Liver (tissue), 9 donors: ENCODE measurements around the gene SYNM. TPM values are rescaled to one million over a fixed set of nuclear protein-coding genes. Genes with fewer than 3 reads are reported as not detected.

ENCODE experiments used
- DNase-seq: peaks from one replicate; pipeline ENCODE4 v3.0.0-alpha.2; 2017; ENCODE audit warnings: low spot score
- H3K27ac ChIP-seq, 2 donors: one replicate each; pipeline ENCODE4 v1.7.0; 2013; ENCODE audit warnings: inconsistent platforms in 2 of 2, low read length in 2 of 2, control low read depth in 1 of 2, low read depth in 1 of 2, mild to moderate bottlenecking in 1 of 2
- H3K27me3 ChIP-seq, 4 donors: one replicate each; pipeline versions ENCODE4 v1.6.1 to v1.7.0; 2013; ENCODE audit warnings: low read length in 3 of 4, inconsistent platforms in 1 of 4, mild to moderate bottlenecking in 1 of 4, moderate library complexity in 1 of 4; ENCODE audit not compliant: control insufficient read depth in 4 of 4, insufficient read depth in 4 of 4
- H3K36me3 ChIP-seq, 4 donors: one replicate each; pipeline versions ENCODE4 v1.6.1 to v1.7.0; 2013; ENCODE audit warnings: low read length in 3 of 4, mild to moderate bottlenecking in 3 of 4, low read depth in 1 of 4, moderate library complexity in 1 of 4; ENCODE audit not compliant: control insufficient read depth in 4 of 4, insufficient read depth in 3 of 4
- H3K4me1 ChIP-seq, 4 donors: one replicate each; pipeline versions ENCODE4 v1.6.1 to v1.7.0; 2013; ENCODE audit warnings: low read length in 3 of 4, mild to moderate bottlenecking in 3 of 4, moderate library complexity in 1 of 4; ENCODE audit not compliant: control insufficient read depth in 4 of 4, insufficient read depth in 4 of 4
- H3K4me3 ChIP-seq, 3 donors: one replicate each; pipeline versions ENCODE4 v1.6.1 to v1.7.0; 2013; ENCODE audit warnings: low read length in 3 of 3, control low read depth in 1 of 3, low read depth in 1 of 3, mild to moderate bottlenecking in 1 of 3
- H3K9ac ChIP-seq, 2 donors: one replicate each; pipeline ENCODE4 v1.7.0; 2013; ENCODE audit warnings: low read length in 2 of 2, mild to moderate bottlenecking in 2 of 2, moderate library complexity in 2 of 2, control low read depth in 1 of 2, low read depth in 1 of 2
- H3K9me3 ChIP-seq, 4 donors: one replicate each; pipeline versions ENCODE4 v1.6.1 to v1.7.0; 2013; ENCODE audit warnings: low read length in 3 of 4; ENCODE audit not compliant: control insufficient read depth in 4 of 4
- ATF3 ChIP-seq: IDR thresholded peaks from 2 replicates; pipeline ENCODE4 v1.6.1; 2016; ENCODE audit warnings: antibody characterized with exemption
- CTCF ChIP-seq: fragments of 150-350 bp; IDR thresholded peaks from 2 replicates; pipeline ENCODE4 v1.5.1; 2017; ENCODE audit warnings: improper control_type of control experiment, low read depth, low read length; ENCODE audit not compliant: missing input control
- EGR1 ChIP-seq, 2 donors: IDR thresholded peaks; 2 replicates each; pipeline ENCODE4 v1.6.1; 2016 to 2018; ENCODE audit warnings: antibody characterized with exemption in 2 of 2, low read depth in 2 of 2
- FOXA1 ChIP-seq: IDR thresholded peaks from 2 replicates; pipeline ENCODE4 v1.6.1; 2016; ENCODE audit warnings: antibody characterized with exemption
- FOXA2 ChIP-seq: IDR thresholded peaks from 2 replicates; pipeline ENCODE4 v1.6.1; 2016; ENCODE audit warnings: antibody characterized with exemption
- GABPA ChIP-seq, 2 donors: IDR thresholded peaks in 1 of 2; conservative IDR thresholded peaks in 1 of 2; 2 replicates each; pipeline ENCODE4 v1.6.1; 2016; ENCODE audit warnings: antibody characterized with exemption in 2 of 2, mild to moderate bottlenecking in 1 of 2, moderate library complexity in 1 of 2
- HNF4A ChIP-seq, 2 donors: conservative IDR thresholded peaks; 2 replicates each; pipeline ENCODE4 v1.6.1; 2016; ENCODE audit warnings: antibody characterized with exemption in 2 of 2, mild to moderate bottlenecking in 2 of 2
- HNF4G ChIP-seq: IDR thresholded peaks from 2 replicates; pipeline ENCODE4 v1.6.1; 2016; ENCODE audit warnings: antibody characterized with exemption
- JUND ChIP-seq, 2 donors: IDR thresholded peaks; 2 replicates each; pipeline ENCODE4 v1.6.1; 2016; ENCODE audit warnings: antibody characterized with exemption in 2 of 2
- MAX ChIP-seq: IDR thresholded peaks from 2 replicates; pipeline ENCODE4 v1.6.1; 2016; ENCODE audit warnings: antibody characterized with exemption
- NR2F2 ChIP-seq: IDR thresholded peaks from 2 replicates; pipeline ENCODE4 v1.6.1; 2016; ENCODE audit warnings: antibody characterized with exemption
- RAD21 ChIP-seq, 2 donors: IDR thresholded peaks; 2 replicates each; pipeline ENCODE4 v1.6.1; 2016; ENCODE audit warnings: antibody characterized with exemption in 2 of 2, mild to moderate bottlenecking in 2 of 2
- REST ChIP-seq: IDR thresholded peaks from 2 replicates; pipeline ENCODE4 v1.6.1; 2016; ENCODE audit warnings: antibody characterized with exemption, mild to moderate bottlenecking
- RXRA ChIP-seq, 2 donors: IDR thresholded peaks; 2 replicates each; pipeline ENCODE4 v1.6.1; 2017 to 2018; ENCODE audit warnings: antibody characterized with exemption in 2 of 2, mild to moderate bottlenecking in 1 of 2
- TAF1 ChIP-seq: conservative IDR thresholded peaks from 2 replicates; pipeline ENCODE4 v1.6.1; 2016; ENCODE audit warnings: antibody characterized with exemption, mild to moderate bottlenecking
- YY1 ChIP-seq: IDR thresholded peaks from 2 replicates; pipeline ENCODE4 v1.6.1; 2016; ENCODE audit warnings: antibody characterized with exemption, mild to moderate bottlenecking
- ZBTB33 ChIP-seq: IDR thresholded peaks from 2 replicates; pipeline ENCODE4 v1.6.1; 2016; ENCODE audit warnings: antibody characterized with exemption
- WGBS: extraction: QIAGEN DNeasy Blood & Tissue Kit; methylation state at CpG from one replicate; pipeline ENCODE4 v1.1.7; 2013; 5-methylcytosine and 5-hydroxymethylcytosine counted together
- polyA plus RNA-seq, 2 donors: library from polyadenylated mRNA; stranded (reverse) in 1 of 2; unstranded in 1 of 2; fragments of 200-250 nt in 1 of 2; fragments of >200 nt in 1 of 2; fragmentation: Nextera tagmentation in 1 of 2; extraction: Ambion mirVana in 1 of 2; gene quantifications; one replicate each; pipeline versions ENCODE4 v1.2.1 to v1.2.3, GENCODE V29; 2013 to 2015
- total RNA-seq, 2 donors: library from RNA; depleted of rRNA; stranded (reverse); fragments of >200 nt; gene quantifications; one replicate each; pipeline ENCODE4 v1.2.3, GENCODE V29; 2014
- donor health status: healthy.
- donor health status: healthy.
- donor health status: healthy.
- donor health status: healthy.
- donor health status: healthy.

Gene SYNM
- total and polyA plus RNA-seq, 4 donors: 0.39 to 6.4 (median 1.2) TPM

- 87% methylated on average over 13 of the region's 13 CpGs for WGBS
- Histone ChIP-seq H3K4me3 (no peak overlapping the region), H3K9ac (no peak overlapping the region), H3K9me3 (no peaks in the 10 kb centered on the region), H3K27me3 (no peaks in the 10 kb centered on the region), H3K36me3 (peaks cover 0 to 4% (median 2%) of the 10 kb centered on the region in 4 donors), H3K27ac (no peak overlapping the region), H3K4me1 (peaks cover 0 to 3% (median 1%) of the 10 kb centered on the region in 4 donors)
- no peak for TF ChIP-seq CTCF
- TF ChIP-seq FOXA1: no peak
- no peak for TF ChIP-seq GABPA (IDR thresholded peaks at IDR 0.05 in 1 of 2, conservative IDR thresholded peaks at IDR 0.05 in 1 of 2)
- no peak for TF ChIP-seq NR2F2
- TF ChIP-seq JUND (IDR thresholded peaks at IDR 0.05): no peak
- TF ChIP-seq REST: no peak
- TF ChIP-seq HNF4A (conservative IDR thresholded peaks at IDR 0.05): no peak
- no peak for TF ChIP-seq MAX
- no peak for DNase-seq
Observed at GRCh38 chr15:99137111-99137546, 32.2 kb downstream of the SYNM start.

GRCh38 chr15:99137877-99138276, 33.0 kb downstream of the SYNM start:
- no peak overlapping the region for H3K27ac ChIP-seq
- WGBS: 94% methylated on average over 5 of the region's 5 CpGs

More at GRCh38 chr15:99137877-99138276, 33.0 kb downstream of the SYNM start:
- DNase-seq: no peak
- Histone ChIP-seq H3K36me3 (peaks cover 0 to 4% (median 2%) of the 10 kb centered on the region in 4 donors), H3K9me3 (no peaks in the 10 kb centered on the region), H3K4me3 (no peak overlapping the region), H3K4me1 (peaks cover 0 to 3% (median 1%) of the 10 kb centered on the region in 4 donors), H3K9ac (no peak overlapping the region), H3K27me3 (no peaks in the 10 kb centered on the region)
- no peak for TF ChIP-seq CTCF
- no peak for TF ChIP-seq TAF1
- no peak for TF ChIP-seq RAD21 (IDR thresholded peaks at IDR 0.05)
- TF ChIP-seq ATF3: no peak
- TF ChIP-seq RXRA (IDR thresholded peaks at IDR 0.05): no peak
- no peak for TF ChIP-seq EGR1 (IDR thresholded peaks at IDR 0.05; ENCODE audit: low read depth in 2 of 2)
- no peak for TF ChIP-seq MAX
- no peak for TF ChIP-seq HNF4A (conservative IDR thresholded peaks at IDR 0.05)
- no peak for TF ChIP-seq GABPA (IDR thresholded peaks at IDR 0.05 in 1 of 2, conservative IDR thresholded peaks at IDR 0.05 in 1 of 2)
- no peak for TF ChIP-seq HNF4G
- TF ChIP-seq REST: no peak
- TF ChIP-seq FOXA1: no peak
- TF ChIP-seq FOXA2: no peak
- no peak for TF ChIP-seq YY1
- TF ChIP-seq ZBTB33: no peak
- no peak for TF ChIP-seq JUND (IDR thresholded peaks at IDR 0.05)
